Fibroblast of skin of right quadriceps (primary cell): ENCODE results near the gene PCDHB16.

Experiments
- DNase-seq: peaks from one replicate; pipeline ENCODE4 v3.0.0-alpha.2; 2013

The PCDHB16 gene

DNA sequence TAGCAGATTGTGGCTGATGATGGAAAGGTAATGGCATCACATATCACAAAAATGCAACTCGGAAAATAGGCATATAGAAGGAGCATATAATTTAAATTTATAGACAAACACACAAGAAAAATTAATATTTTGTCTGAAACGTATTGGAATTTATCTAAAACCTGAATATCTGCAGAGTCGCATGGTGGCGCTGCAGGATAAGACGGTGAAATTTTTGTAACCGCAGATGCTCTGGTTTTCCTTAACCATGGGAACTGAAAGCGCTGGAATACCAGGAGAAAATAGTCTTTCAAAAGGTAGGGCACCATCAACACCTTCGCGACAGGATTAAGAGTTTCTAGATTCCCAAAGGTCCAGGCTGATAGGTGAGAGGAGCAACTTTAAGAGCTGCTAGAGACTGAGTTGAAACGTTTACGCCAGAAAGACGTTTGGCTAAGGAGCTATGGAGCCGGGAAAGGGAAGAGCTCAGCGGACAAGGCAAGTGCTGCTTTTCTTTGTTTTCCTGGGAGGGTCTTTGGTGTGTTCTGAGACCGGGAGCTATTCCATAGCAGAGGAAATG, 52.0 kb downstream of the PCDHB16 start:
- DNase-seq = no peak
